ENCODE data around the gene CAPN5.
"Not testable (repeated sequence)": the region's sequence is repeated elsewhere in the genome, so short reads cannot be mapped to it uniquely, and the experiment has no call there.

CAPN5 gene

DNA sequence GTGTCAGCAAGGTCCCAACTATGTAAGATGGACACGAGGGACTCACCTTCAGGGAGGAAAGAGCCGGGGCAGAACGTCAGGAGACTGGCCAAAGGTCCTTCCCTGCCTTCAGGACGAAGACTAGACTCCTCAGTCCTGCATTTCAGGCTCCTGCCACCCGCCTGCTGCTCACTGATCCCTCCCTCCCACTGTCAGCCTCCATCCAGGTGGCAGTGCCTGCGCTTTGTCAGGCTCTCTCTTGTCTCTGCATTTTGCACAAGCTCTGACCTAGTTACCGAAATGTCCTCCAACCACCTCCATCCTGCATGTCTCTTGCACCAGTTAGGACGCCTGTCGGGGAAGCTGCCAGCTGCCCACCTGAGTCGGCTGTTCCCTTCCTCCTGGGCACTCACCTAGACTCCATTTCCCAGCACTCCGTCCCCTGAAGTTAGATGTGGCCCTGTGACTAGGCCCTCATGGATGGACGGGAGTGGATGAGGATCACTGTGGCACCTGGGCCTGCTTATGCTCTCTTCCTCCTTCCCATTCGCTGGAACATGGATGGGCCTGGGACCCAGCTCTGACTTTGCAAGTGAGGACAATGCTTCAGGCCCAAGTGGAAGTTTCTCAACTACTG, 24.6 kb upstream of the CAPN5 start:
- no peak for DNase-seq (ENCODE audit: low spot score)

DNA sequence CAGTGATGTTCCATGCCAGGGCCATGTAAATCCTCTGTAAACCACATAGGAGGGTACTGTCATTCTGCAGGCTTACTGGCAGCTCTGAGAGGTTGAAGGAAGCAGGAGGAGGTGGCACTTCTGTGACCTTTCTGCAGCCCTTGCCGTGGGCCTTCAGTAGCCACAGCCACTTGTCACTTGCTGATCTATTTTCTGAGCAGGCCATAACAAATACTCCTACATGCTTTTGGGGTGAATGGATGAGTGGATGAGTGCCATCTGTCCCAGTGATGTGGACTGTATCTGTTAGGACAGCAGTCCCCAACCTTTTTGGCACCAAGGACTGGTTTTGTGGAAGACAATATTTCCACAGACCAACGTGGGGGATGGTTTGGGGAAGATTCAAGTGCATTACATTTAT, 22.4 kb upstream of the CAPN5 start:
- DNase-seq (ENCODE audit: low spot score), result no peak

DNA sequence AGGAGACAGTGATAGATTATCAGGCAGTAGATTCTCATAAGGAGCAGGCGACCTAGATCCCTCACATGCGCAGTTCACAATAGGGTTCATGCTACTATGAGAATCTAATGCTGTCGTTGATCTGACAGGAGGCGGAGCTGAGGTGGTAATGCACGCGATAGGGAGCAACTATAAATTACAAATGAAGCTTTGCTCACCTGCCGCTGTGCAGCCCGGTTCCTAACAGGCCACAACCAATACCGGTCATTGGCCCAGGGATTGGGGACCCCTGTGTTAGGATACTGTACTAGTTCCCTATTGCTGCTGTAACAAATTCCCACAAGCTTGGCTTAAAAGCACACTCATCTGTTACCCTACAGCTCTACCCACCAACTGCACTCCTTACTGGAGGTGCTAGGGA, 21.9 kb upstream of the CAPN5 start:
- no peak for DNase-seq (ENCODE audit: low spot score)

DNA sequence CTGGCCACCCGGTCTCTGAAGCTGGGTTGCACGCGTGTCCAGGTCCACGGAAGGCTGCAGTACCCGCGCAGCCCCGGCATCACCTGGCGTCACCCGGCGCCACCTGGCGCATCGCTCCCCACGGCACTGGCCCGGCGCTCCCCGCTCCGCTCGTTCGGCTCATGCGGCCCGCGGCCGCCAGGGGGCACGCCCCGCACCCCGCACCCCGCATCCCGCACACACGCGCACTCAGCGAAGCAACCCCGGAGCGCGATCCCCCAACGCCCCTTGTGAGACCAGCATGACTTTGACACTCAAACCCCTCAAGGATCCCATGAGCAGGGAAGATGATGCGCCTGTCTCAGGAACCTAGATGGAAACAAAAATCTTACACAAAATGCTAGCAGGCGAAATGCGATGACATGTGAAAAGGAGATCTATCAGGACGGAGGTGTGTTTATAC, 20.7 kb upstream of the CAPN5 start:
- peak; percentile 58 for DNase-seq (ENCODE audit: low spot score)

DNA sequence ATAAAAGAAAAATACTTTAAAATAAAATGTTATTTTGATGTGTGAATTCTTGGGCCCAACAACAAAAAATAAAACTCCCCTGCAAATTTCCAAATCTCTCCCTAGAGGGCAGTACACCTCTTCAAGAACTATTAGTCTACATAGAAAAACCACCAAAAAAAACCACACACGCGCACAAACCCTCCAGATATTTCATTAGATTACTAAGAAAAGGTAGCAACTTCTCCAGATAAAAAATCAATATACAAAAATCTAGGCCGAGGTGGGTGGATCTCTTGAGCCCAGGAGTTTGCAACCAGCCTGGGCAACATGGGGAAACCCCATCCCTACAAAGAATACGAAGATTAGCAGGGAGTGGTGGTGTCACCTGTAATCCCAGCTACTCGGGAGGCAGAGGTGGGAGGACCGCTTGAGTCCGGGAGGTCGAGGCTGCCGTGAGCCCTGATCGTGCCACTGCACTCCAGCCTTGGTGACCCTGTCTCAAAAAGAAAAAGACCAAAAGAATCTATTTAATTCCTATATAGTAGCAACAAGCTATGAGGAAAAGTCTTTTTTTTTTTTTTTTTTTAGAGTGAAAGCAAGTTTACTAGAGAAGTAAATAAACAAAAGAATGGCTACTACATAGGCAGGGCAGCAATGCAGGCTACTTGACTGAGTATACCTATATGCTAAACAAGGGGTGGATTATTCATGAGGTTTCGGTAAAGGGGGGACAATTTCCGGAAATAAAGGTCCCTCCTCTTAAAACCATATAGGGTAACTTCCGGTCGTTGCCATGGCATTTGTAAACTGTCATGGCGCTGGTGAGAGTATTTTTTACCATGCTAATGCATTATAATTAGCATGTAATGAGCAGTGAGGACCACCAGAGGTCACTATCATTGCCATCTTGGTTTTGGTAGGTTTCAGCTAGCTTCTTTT, 19.5 kb upstream of the CAPN5 start:
- peak; percentile 75 for DNase-seq (ENCODE audit: low spot score)

DNA sequence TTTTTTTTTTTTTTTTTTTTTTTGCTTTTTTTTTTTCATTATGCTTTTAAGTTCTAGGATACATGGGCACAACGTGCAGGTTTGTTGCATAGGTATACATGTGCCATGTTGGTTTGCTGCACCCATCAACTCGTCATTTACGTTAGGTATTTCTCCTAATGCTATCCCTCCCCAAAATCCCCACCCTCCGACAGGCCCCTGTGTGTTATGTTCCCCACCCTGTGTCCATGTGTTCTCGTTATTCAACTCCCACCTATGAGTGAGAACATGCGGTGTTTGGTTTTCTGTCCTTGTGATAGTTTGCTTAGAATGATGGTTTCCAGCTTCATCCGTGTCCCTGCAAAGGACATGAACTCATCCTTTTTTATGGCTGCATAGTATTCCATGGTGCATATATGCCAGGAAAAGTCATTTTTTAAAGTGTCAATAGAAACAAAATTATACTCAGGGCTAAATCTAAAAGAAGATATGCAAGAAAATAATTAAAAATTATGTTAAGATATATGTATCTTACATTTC, 18.8 kb upstream of the CAPN5 start:
- DNase-seq (ENCODE audit: low spot score), result not testable (repeated sequence)

DNA sequence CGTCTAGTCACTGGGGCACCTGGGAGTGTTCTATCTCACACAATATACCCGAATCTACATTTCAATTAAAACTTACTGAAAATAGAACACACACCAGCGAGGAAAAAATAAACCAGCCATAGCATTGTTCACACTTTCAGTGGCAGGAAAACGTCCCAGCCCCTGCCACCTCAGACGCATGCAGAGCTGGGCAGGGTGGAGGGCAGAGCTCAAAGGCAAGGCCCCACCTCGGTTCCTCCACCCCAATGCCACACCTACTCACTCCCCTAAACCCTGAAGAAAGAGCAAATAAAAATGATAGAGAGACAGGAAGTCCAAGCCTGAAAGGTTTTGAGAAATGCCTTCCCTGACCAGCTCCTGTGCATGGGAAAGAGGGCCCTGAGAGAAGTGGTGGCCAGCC, 17.7 kb upstream of the CAPN5 start:
- DNase-seq (ENCODE audit: low spot score), result no peak

DNA sequence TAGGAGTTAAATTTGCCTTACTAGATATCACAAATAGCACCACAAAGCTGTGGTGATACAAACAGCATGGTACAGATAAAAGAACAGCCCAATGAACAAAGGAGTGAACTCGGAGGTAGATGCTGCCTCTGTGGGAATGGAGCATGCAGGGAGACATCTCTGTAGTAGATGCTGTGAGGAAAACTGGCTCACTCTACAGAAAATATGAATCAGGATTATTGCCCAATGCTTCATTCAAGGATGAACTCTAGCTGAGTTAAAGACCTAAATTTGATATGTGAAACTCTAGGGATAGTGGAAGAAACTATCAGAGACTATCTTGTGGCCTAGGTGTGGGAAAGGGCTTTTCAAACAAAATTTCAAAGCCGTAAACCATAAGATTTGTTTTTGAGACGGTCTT, 15.3 kb upstream of the CAPN5 start:
- no peak for DNase-seq (ENCODE audit: low spot score)

DNA sequence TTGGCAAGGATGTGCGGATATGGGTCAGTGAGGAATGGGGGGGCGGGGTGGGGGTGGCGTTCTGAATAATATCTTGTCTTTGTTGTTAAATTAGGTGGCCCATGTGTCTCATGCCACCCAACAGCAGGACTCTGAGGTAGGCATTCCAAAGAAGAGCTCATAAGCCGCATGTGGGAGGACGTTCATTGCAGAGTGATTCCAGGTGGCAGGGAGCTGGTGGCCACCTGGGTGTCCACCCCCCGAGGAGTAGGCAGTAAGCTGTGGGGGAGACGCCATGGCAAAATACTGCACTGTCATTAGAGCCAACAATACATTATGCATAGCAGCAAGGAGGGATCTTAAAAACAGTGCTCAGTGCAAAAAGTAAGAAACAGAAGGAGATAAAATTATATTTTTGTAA, 14.3 kb upstream of the CAPN5 start:
- DNase-seq (ENCODE audit: low spot score), result no peak

DNA sequence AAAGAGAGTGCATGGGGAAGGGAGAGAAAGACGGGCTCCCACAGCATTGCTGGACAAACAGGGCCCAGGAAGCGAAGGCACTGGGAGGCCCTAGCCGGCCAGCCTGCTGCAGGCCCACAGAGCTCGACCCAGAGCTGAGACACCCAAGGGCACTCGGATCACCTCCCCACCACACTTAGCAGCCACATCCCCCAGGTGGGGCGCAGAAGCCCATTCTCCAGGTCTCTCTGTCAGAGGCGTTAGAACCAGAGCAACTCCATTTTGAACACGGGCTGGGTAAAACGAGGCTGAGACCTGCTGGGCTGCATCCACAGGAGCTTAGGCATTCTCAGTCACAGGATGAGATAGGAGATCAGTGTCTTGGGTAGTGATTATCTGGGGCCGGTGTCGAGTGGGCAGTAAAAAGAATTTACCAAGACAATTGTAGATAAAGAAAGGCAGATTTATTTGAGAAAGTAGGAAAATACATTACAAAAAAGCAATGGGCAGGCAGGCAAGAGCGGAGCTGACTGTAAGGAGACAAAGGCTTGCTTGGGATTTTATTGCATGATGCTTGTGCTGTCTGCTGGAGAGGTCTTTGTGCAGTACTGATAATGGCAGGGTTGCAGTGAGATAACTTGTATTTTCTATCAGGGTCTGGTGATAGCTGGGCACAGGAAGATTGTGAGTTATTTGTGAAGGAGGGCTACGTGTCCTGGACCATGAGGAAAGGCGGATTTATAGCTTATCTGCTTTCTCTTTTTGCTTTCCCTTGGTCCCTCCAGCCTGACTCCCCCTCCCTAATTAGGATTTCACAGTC, 13.4 kb upstream of the CAPN5 start:
- DNase-seq (ENCODE audit: low spot score), result no peak

DNA sequence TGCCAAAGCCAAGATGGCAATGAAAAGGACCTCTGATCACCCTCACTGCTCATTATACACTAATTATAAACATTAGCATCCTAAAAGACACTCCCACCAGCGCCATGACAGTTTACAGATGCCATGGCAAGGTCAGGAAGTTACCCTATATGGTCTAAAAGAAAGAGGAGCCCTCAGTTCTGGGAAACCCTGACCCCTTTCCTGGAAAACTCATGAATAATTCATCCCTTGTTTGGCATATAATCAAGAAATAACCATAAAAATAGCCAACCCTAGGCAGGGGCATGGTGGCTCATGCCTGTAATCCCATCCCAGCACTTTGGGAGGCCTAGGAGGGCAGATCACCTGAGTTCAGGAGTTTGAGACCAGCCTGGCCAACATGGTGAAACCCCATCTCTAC, 12.7 kb upstream of the CAPN5 start:
- DNase-seq (ENCODE audit: low spot score), result no peak

DNA sequence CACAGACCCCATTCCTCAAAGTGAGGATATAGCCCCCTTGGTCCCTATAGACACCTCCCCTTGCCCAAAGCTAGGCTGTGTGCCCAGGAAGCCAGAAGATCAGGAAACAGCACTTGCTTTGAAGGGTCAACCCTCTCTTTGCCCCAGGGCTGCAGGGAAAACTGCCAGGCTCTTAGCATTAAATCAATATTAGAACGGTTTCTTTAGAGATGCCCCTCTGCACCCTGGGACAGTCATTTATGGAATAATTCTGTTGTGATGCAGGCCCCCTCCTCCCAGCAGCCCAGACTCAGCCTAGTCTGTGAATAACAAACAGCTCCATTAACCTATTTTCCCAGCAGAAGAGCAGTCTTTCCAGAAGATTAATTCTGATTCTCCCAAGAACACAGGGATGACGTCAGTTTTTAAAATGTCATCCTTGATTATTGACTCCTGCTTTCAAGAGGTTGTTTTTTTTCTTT, 11.6 kb upstream of the CAPN5 start:
- no peak for DNase-seq (ENCODE audit: low spot score)

DNA sequence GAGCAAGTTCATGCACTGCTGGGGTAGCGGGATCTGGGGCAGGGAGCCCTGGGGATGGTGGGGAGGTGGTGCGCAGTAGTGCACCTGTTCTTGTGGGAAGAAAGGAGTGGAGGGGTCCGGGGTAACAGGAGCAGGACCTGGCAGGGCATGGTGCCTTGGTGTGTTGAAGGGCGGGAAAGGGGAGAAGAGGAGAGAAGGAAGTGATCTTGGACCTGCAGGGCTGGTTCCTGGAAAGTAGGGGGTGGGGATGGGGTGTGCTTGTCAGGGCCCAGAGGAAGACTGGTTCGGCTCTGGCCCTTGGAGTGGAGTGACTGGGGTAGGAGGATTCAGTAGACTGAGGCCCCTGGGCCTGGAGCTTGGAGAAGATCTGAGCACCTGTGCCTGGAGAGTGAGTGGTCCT, 10.9 kb upstream of the CAPN5 start:
- DNase-seq (ENCODE audit: low spot score), result no peak

DNA sequence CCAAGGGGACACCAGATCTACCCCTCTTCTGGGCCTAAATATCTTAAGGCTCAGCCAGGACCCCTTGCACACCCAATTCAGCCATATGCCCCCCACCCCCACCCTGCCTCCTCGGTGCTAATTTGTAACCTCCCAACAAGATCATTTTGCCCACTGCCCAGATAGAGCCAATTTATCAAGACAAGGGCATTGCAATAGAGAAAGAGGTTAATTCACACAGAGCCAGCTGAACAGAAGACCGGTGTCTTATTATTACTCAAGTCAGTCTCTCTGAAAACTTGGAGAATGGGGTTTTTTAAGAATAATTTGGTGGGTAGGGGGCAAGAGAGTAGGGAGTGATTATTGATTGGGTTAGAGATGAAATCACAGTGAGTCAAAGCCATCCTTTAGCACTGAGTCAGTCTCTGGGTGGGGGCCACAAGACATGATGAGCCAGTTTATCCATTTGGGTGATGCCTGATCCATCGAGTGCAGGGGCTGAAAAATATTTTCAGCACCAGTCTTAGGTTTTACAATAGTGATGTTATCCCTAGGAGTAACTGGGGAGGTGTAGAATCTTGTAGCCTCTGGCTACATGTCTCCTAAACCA, 9.9 kb upstream of the CAPN5 start:
- no peak for DNase-seq (ENCODE audit: low spot score)

DNA sequence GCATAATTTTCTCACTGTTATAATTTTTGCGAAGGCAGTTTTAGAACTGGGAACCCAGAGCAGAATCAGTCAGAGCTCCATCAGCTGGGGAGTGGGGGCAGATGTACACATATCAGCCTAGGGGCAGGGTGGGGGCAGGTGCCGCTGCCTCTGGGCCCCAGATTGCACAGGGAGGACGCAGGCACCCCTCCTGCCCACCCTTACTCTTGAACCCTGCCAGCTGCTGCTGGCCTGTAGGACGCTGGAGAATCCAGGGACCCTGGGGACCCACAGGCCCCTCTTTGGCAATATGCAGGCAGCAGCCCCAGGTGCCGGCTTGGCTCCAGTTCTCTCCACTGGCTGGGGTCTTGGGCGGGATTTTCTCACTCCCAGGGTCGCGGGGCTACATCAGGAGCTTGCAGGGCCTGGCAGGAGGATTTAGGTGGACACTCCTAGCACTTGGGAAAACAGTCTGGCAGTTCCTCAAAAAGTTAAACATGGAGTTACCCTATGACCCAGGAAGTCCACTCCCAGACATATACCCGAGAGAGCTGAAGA, 8.8 kb upstream of the CAPN5 start:
- no peak for DNase-seq (ENCODE audit: low spot score)

DNA sequence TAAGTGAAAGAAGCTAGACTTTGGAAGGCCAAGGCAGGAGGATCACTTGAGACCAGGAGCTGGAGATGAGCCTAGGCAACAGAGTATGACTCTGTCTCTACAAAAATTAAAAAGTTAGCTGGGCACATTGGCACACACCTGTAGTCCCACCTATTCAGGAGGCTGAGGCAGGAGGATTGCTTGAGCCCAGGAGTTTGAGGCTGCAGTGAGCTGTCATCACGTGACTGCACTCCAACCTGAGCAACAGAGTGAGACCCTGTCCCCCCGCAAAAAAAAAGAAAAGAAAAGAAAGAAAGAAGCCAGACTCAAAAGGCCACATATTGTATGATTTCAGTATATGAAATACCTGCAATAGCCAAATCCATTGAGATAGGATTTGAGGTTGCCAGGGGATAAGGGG, 7.9 kb upstream of the CAPN5 start:
- DNase-seq (ENCODE audit: low spot score), result no peak

DNA sequence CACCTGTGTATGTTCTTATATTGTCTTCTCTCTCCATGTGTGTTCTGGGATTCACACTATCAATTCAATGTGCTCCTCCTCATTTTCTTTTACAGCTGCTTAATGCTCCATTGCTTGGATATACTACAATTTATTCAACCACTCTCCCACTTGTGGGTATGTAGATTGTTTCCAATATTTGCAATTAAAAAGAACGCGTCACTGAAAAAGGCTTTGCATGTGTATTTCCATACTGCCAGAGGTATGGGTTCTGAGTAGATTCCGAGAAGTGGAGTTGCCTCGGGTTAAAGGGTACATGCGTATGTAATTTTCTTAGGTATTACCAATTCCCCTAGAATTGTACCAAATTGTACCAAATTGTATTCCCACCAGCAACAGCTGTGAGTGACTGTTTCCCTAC, 7.0 kb upstream of the CAPN5 start:
- no peak for DNase-seq (ENCODE audit: low spot score)

DNA sequence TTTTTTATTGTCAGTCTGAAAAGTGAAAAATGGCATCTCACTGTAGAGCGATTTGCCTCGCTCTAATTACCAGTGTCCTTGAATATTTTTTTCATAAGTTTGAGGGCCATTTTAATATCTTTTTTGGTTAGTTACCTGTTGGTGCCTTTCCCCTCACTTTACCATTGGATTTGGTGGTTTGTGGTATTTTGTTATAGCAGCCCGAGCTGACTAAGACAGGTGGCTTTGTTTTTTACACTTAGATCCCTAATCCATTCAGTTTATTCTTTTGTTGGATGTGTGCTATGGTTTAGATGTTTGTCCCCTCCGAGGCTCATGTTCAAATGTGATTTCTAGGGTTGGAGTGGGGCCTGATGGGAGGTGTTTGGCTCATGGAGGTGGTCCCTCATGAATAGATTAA, 6.5 kb upstream of the CAPN5 start:
- no peak for DNase-seq (ENCODE audit: low spot score)

DNA sequence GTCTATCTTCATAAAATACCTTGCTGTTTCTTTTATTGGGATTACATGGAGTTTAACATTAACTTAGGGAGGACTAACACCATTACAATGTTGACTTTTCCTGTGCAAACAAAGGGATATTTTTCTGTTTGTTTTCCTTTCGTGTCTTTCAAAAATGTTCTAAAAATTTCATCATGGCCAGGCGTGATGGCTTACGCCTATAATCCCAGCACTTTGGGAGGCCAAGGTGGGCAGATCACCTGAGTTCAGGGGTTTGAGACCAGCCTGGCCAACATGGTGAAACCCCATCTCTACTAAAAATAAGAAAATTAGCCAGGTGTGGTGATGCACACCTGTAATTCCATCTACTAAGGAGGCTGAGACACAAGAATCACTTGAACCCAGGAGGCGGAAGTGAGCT, 5.5 kb upstream of the CAPN5 start:
- DNase-seq (ENCODE audit: low spot score), result not testable (repeated sequence)

DNA sequence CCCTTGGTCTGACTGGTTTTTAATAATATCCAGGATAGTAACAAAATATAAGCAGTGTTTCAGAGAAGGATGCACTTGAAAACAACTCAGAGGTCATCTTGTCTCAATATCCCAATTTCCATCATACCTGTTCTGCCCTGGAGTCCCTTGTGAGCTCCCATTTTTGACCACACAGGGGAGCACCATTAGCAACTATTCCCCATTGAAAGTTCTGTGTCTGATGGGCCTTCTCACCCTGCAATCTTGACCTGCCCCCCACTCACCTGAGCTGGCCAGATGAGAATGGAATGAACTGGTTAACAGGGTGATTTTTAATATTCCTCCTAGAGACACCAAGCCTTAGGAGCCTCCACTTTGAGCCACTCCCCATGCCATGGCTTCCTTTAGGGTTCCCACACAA, 3.8 kb upstream of the CAPN5 start:
- DNase-seq (ENCODE audit: low spot score), result no peak

DNA sequence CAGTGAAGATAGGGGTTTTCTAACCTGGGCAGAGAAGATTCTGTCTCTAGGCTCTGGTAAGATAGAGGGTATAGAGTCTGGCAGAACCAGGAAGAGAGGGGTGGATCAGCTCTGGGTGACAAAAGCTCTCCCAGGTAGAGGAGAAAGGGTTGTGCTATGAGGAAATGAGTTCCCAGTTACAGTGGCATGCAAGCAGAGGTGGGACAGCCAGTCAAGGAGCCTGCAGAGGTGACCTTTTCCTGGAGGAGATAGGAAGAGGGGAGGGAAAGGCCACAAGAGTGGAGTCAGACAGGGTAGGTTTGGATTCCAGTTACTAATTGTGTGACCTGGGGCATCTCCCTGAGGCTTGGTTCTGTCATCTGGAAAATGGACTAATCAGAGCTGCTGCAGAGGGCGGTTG, 3.4 kb upstream of the CAPN5 start:
- DNase-seq (ENCODE audit: low spot score), result no peak

DNA sequence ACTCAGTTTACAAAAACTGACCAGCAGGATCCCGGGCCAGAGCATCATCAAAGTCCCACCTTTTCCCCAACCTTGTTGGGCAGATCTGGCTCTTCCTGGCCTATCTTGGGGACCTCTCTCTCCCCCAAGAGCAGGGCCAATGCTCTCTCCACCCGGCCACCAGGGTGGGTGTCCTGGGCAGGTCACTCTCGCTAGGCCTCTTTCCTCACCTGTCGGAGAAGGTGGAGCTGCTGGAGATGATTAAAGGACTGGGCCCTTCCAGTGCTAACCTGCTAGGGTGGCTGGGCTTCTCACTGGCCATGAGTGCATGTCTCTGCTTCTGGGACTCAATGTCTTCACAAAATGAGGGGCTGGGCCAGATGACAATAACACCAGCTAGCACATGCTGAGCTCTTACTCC, 2.9 kb upstream of the CAPN5 start:
- DNase-seq (ENCODE audit: low spot score), result no peak
